HG03565 (cell line): ENCODE data around the gene PCDH15.
"Not testable (repeated sequence)": the region's sequence is repeated elsewhere in the genome, so short reads cannot be mapped to it uniquely, and the experiment has no call there.

ENCODE experiments used
- ATAC-seq: cut with Tn5 transposase; IDR thresholded peaks from one replicate; pipeline ENCODE4 v1.9.1; 2021; ENCODE audit warnings: mild to moderate bottlenecking, moderate library complexity; ENCODE audit not compliant: unreplicated experiment

PCDH15 gene

DNA sequence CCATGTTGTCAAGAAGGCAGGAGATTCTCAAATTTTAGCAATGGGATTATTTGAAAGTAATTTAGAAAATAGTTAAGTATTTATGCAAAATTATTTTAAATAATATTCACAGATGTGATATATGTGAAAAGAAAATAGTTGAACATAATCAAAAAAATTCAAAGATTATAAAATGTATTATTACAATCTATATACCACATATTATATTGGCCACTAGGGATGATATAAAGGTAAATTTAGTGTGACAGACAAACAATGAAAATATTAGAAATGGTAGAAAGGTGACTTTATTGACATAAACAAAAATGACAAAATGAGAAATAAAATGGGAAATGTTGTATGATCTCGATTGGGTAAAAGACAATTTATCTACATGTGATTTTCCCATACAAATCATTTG is 385.5 kb downstream of the PCDH15 start:
- no peak for ATAC-seq

DNA sequence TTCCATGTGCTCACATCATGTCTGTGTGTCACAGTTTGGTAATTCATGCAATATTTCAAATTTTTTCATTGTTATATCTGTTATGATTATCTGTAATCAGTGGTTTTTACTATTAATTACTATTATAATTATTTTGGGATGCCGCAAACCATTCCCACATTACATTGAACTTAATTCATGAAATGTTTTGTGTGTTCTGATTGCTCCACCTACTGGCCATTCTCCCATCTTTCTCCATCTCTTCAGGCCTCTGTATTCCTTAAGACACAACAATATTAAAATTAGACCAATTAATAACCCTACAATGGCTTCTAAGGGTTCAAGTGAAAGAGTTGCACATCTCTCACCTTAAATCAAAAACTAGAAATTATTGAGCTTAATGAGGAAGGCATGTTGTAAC is 398.5 kb downstream of the PCDH15 start:
- no peak for ATAC-seq

GRCh38 chr10:54396031-54396430 is 405.0 kb downstream of the PCDH15 start:
- ATAC-seq: no peak

- ATAC-seq: not testable (repeated sequence)
These were observed 406.4 kb downstream of the PCDH15 start for GRCh38 chr10:54394598-54394997.

- no peak for ATAC-seq
These were observed 428.9 kb downstream of the PCDH15 start for GRCh38 chr10:54372179-54372578.

- ATAC-seq: no peak
These were observed 432.0 kb downstream of the PCDH15 start for GRCh38 chr10:54368984-54369383.

DNA sequence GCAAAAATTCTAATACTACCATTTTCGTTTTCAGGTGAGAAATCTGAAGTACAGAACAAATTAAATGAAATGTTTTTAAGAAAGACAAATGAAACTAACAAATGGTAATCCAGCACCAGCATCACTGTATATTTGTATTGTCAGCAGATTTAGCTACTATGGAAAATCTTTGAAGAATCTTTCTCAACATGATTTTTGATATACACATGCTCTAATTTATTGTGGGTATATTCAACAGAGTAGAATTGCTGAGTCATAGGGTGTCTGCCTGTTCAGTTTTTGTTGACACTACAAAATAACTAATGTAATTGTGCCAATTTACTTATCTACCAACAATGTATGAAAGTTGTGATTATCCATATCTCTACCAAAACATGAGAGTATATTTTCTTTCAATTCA is 437.6 kb downstream of the PCDH15 start:
- no peak for ATAC-seq

DNA sequence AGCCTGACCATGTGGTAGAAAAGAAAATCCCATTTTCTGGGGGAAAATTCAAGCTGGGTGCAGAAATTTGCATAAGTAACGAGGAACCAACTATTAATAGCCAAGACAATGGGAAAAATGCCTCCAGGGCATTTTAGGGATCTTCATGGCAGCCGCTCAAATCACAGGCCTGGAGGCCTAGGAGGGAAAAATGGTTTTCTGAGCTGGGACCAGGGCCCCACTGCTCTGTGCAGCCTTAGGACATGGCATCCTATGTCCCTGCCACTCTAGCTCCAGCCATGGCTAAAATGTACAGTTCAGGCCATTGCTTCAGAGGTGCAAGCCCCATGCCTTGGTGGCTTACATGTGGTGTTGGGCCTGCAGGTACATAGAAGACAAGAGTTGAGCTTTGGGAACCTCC is 459.0 kb downstream of the PCDH15 start:
- no peak for ATAC-seq

DNA sequence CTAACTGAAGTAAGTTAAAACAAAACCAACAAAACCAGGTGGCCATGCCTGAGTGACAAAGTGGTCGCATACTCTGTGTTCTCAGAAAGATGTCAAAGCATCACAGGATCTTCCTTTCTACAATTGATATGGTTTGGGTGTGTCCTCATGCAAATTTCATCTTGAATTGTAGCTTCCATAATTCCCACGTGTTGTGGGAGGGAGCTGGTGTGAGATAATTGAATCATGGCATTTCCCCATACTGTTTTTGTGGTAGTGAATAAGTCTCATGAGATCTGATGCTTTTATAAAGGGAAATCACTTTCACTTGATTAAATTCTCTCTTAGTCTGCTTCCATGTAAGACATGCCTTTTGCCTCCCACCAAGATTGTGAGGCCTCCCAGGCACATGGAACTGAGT is 465.7 kb downstream of the PCDH15 start:
- no peak for ATAC-seq

- no peak for ATAC-seq
These were observed 481.7 kb downstream of the PCDH15 start for GRCh38 chr10:54319341-54319740.

GRCh38 chr10:54318470-54318869 is 482.6 kb downstream of the PCDH15 start:
- ATAC-seq: no peak

DNA sequence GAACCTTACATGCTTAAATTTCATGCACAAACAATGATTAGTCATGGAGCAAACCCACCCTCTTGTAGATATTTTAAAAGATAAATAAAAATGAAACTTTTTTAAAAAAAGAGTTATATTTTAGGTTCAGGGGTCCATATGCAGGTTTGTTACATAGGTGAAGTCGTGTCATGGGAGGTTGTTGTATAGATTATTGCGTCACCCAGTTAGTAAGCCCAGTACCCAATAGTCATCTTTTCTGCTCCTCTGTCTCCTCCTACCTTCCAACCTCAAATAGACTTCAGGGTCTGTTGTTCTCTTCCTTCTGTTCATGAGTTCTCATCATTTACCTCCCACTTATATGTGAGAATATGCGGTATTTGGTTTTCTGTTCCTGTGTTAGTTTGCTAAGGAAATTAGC is 486.6 kb downstream of the PCDH15 start:
- no peak for ATAC-seq

- ATAC-seq: no peak
These were observed 516.4 kb downstream of the PCDH15 start for GRCh38 chr10:54284526-54285193.

- no peak for ATAC-seq
These were observed 519.0 kb downstream of the PCDH15 start for GRCh38 chr10:54282012-54282411.

GRCh38 chr10:54266395-54266794 is 534.6 kb downstream of the PCDH15 start:
- ATAC-seq: no peak

- ATAC-seq: no peak
These were observed 538.3 kb downstream of the PCDH15 start for GRCh38 chr10:54262726-54263125.

- no peak for ATAC-seq
These were observed 541.9 kb downstream of the PCDH15 start for GRCh38 chr10:54259104-54259503.

- no peak for ATAC-seq
These were observed 566.2 kb downstream of the PCDH15 start for GRCh38 chr10:54234832-54235231.

DNA sequence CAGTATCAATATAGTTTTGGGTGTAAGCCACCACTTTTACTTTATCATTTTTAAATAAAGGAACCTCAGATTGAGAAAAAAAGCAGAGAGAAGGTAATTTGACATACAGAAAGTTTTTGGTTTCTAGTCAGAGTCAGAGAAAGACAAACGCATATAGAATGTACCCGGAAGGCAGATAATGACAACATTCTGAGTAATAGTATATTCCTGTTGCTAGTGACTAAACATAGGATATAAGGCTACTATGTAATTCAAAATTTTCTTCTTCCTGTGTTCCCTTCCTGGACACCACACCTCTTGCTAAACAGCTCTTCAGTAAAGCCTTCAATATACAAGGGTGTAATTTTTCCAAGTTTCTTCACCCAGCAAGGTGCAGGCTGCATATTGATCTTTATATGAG is 597.6 kb downstream of the PCDH15 start:
- no peak for ATAC-seq

DNA sequence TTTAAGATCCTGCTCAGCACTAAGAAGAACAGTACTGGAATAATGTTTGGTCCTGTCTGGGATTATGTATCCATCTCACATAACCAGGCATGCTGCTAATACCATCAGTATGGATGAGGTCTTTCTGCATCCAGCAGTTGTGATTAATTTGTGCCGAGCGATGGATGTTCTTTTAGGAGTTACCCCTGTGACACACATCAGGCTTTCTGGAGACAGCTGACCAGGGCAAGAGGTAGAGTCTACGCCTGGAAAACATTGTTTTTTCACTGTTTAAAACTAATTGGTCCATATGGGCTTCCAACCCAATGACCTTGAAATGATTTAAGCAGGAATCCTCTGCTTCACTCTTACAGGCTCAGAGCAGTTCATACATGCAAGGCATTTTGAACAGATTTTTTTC is 603.0 kb downstream of the PCDH15 start:
- no peak for ATAC-seq

DNA sequence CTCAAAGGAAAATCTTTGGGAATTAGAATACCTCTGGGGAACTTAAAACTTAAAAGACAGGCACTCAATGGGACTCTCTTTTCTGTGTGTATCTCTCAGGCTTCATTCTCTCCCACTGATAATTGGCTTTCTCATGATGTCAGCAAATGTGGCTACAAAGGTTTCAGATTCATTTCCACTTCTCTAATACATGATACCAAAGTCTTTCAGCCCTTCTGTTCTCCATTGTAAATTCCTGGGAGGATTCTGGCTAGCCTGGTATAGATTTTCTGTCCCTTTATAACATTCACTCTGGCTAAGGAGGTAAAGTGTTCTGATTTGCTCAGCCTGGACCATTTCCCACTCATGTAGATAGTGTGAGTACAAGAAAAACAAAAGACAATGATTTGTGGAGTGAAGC is 606.2 kb downstream of the PCDH15 start:
- no peak for ATAC-seq

GRCh38 chr10:54159924-54160323 is 641.1 kb downstream of the PCDH15 start:
- no peak for ATAC-seq

DNA sequence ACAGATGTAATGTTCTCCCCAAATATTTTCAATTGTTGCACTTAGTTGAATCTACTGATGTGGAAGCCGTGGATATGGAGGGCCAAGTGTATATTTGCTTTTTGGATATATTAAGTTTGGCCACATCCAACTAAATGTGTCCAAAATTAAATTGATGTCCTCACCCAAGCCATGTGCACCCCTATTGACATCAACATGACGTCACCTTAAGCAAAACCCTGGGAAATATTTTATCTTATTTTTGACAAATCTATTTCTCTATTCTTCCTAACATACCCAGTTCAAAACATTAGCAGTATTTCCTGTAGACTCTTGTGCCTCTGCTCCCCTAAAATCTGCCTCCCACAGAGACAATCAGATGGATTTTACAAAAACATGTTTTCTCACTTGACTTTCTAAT is 652.5 kb downstream of the PCDH15 start:
- ATAC-seq: no peak
